ENCODE data around the gene MEGF8.

DNA sequence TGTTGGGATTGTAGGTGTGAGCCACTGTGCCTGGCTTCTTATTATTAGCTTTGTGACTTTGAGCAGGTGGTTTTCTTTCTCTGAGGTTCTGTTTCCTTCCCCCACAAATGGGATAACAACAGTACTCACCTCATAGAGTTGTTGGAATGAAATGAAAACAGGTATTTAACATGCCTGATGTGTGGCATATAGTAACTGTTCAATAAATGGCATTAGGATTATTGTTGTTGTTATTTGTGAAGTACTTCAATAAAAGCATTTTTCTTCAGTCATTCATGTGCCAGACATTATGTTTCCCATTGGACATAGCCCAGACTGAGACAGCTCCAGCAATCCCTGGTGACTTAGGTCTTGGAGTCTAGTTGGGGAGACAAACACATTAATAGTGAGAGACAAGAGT is 1.5 kb downstream of the MEGF8 start:
- TF ChIP-seq, protein P1, sequence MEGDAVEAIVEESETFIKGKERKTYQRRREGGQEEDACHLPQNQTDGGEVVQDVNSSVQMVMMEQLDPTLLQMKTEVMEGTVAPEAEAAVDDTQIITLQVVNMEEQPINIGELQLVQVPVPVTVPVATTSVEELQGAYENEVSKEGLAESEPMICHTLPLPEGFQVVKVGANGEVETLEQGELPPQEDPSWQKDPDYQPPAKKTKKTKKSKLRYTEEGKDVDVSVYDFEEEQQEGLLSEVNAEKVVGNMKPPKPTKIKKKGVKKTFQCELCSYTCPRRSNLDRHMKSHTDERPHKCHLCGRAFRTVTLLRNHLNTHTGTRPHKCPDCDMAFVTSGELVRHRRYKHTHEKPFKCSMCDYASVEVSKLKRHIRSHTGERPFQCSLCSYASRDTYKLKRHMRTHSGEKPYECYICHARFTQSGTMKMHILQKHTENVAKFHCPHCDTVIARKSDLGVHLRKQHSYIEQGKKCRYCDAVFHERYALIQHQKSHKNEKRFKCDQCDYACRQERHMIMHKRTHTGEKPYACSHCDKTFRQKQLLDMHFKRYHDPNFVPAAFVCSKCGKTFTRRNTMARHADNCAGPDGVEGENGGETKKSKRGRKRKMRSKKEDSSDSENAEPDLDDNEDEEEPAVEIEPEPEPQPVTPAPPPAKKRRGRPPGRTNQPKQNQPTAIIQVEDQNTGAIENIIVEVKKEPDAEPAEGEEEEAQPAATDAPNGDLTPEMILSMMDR (IDR thresholded peaks at IDR 0.05; ENCODE audit: extremely low read depth in 1 of 2, insufficient read depth in 1 of 2, low read depth in 1 of 2, low read length in 2 of 2): no peak
- no peak for TF ChIP-seq EZH2 (IDR thresholded peaks at IDR 0.05; ENCODE audit: borderline replicate concordance, low read depth, low read length, severe bottlenecking)

Data from endothelial cell of umbilical vein (primary cell).